Measurements from ENCODE around the gene VTN. TPM values are rescaled to one million over a fixed set of nuclear protein-coding genes. Genes with fewer than 3 reads are reported as not detected.

VTN gene
- total RNA-seq, 3 donors from 2014 or later (not counting 1 experiment from before 2014, with no cell fraction given) = not detected

GRCh38 chr17:28334666-28335200 is 35.4 kb downstream of the VTN start:
- no peak for TF ChIP-seq CTCF (IDR thresholded peaks at IDR 0.05)
- H3K4me3 Mint-ChIP-seq = peak overlapping the region; percentile 99
- no peaks in the 10 kb centered on the region for H3K27me3 ChIP-seq (ENCODE audit: control insufficient read depth, insufficient read depth, low read length)
- H3K36me3 ChIP-seq (ENCODE audit: control insufficient read depth, insufficient read depth, low read length) = peaks cover 18% of the 10 kb centered on the region
- peaks cover 25 to 49% of the 10 kb centered on the region in 2 donors for H3K4me1 Mint-ChIP-seq
- no peaks in the 10 kb centered on the region for H3K9me3 ChIP-seq (ENCODE audit: control insufficient read depth, insufficient read depth, low read length)
- 15% methylated on average over 18 of the region's 18 CpGs for whole genome bisulfite sequencing (ENCODE audit: insufficient coverage)
- peak overlapping the region; percentile 94 to 100 for H3K27ac Mint-ChIP-seq
- H3K4me1 ChIP-seq (ENCODE audit: control insufficient read depth, insufficient read depth, low read length) = peaks cover 20% of the 10 kb centered on the region
- ATAC-seq (peak in 1 of 3 donors; percentile 0), DNase-seq (no peak)
- no peaks in the 10 kb centered on the region for H3K27me3 Mint-ChIP-seq (ENCODE audit: low read depth in 2 of 2)
- H3K36me3 Mint-ChIP-seq = no peaks in the 10 kb centered on the region
- H3K9me3 Mint-ChIP-seq = no peaks in the 10 kb centered on the region
- intact Hi-C loops (cut with micrococcal nuclease) = loop anchor here (1.0 to 10.0 kb wide), 3 partner anchors 15 to 380 kb away; partner anchors contain the start of genes POLDIP2, PROCA1, RAB34 and RPL23A
- peak overlapping the region; percentile 90 for H3K27ac ChIP-seq (ENCODE audit: low read length)
- H3K4me3 ChIP-seq (ENCODE audit: low read length) = peak overlapping the region; percentile 74

- Histone ChIP-seq H3K9me3 (ENCODE audit: control insufficient read depth, insufficient read depth, low read length) (no peaks in the 10 kb centered on the region), H3K4me1 (ENCODE audit: control insufficient read depth, insufficient read depth, low read length) (peaks cover 20% of the 10 kb centered on the region), H3K27ac (ENCODE audit: low read length) (no peak overlapping the region), H3K36me3 (ENCODE audit: control insufficient read depth, insufficient read depth, low read length) (peaks cover 19% of the 10 kb centered on the region), H3K4me3 (ENCODE audit: low read length) (no peak overlapping the region), H3K27me3 (ENCODE audit: control insufficient read depth, insufficient read depth, low read length) (no peaks in the 10 kb centered on the region)
- Mint-ChIP-seq H3K9me3 (no peaks in the 10 kb centered on the region), H3K4me1 (peaks cover 25 to 49% of the 10 kb centered on the region in 2 donors), H3K36me3 (no peaks in the 10 kb centered on the region), H3K27ac (peak overlapping the region; percentile 94 to 100), H3K27me3 (ENCODE audit: low read depth in 2 of 2) (no peaks in the 10 kb centered on the region), H3K4me3 (peak overlapping the region; percentile 99)
- DNase-seq = no peak
- TF ChIP-seq CTCF (IDR thresholded peaks at IDR 0.05) = no peak
- no peak for ATAC-seq
- intact Hi-C loops (cut with micrococcal nuclease) = loop anchor here (10.0 kb wide), 1 partner anchor 381 kb away; the partner anchor contains the start of genes PROCA1, RAB34 and RPL23A
- WGBS (ENCODE audit: insufficient coverage) = 70% methylated on average over 6 of the region's 6 CpGs
Observed at GRCh38 chr17:28334171-28334570, 35.9 kb downstream of the VTN start.

- Mint-ChIP-seq H3K4me1 (peaks cover 25 to 44% of the 10 kb centered on the region in 2 donors), H3K27me3 (ENCODE audit: low read depth in 2 of 2) (no peaks in the 10 kb centered on the region), H3K36me3 (peaks cover 7% of the 10 kb centered on the region), H3K27ac (peak overlapping the region; percentile 94 to 100), H3K9me3 (no peaks in the 10 kb centered on the region), H3K4me3 (peak overlapping the region; percentile 99)
- Histone ChIP-seq H3K4me3 (ENCODE audit: low read length) (no peak overlapping the region), H3K27ac (ENCODE audit: low read length) (no peak overlapping the region), H3K36me3 (ENCODE audit: control insufficient read depth, insufficient read depth, low read length) (peaks cover 26% of the 10 kb centered on the region), H3K4me1 (ENCODE audit: control insufficient read depth, insufficient read depth, low read length) (peaks cover 20% of the 10 kb centered on the region), H3K9me3 (ENCODE audit: control insufficient read depth, insufficient read depth, low read length) (no peaks in the 10 kb centered on the region), H3K27me3 (ENCODE audit: control insufficient read depth, insufficient read depth, low read length) (no peaks in the 10 kb centered on the region)
- DNase-seq (no peak), ATAC-seq (no peak)
- WGBS (ENCODE audit: insufficient coverage) = 88% methylated on average over 1 of the region's 1 CpG
- no peak for TF ChIP-seq CTCF (IDR thresholded peaks at IDR 0.05)
- intact Hi-C loops (cut with micrococcal nuclease) = loop anchor here (10.0 kb wide), 1 partner anchor 382 kb away; the partner anchor contains the start of genes PROCA1, RAB34 and RPL23A
Observed at GRCh38 chr17:28333083-28333746, 36.9 kb downstream of the VTN start.

Measured in natural killer cell (primary cell).